Uterus (tissue), 4 donors: ENCODE results near the gene PIP5KL1. TPM values are rescaled to one million over a fixed set of nuclear protein-coding genes. Genes with fewer than 3 reads are reported as not detected.

Experiments
- DNase-seq, 2 donors: peaks; one replicate each; pipeline ENCODE4 v3.0.0-alpha.2; 2019 to 2020
- H3K27ac ChIP-seq, 2 donors: fragments of 200-600 bp; sonication (generic); 1 replicate in 1 of 2; 2 replicates in 1 of 2; pipeline ENCODE4 v1.5.1; 2016 to 2018
- H3K27me3 ChIP-seq, 2 donors: fragments of 200-600 bp; sonication (generic); one replicate each; pipeline ENCODE4 v1.5.1; 2018 to 2019; ENCODE audit warnings: control low read depth in 1 of 2
- H3K36me3 ChIP-seq, 2 donors: fragments of 200-600 bp; sonication (generic); one replicate each; pipeline ENCODE4 v1.5.1; 2019; ENCODE audit warnings: control low read depth in 1 of 2
- H3K4me1 ChIP-seq, 2 donors: fragments of 200-600 bp; sonication (generic); one replicate each; pipeline ENCODE4 v1.5.1; 2018 to 2019; ENCODE audit warnings: control low read depth in 1 of 2
- H3K4me3 ChIP-seq, 2 donors: fragments of 200-600 bp; sonication (generic); 1 replicate in 1 of 2; 2 replicates in 1 of 2; pipeline ENCODE4 v1.5.1; 2018 to 2019; ENCODE audit warnings: mild to moderate bottlenecking in 1 of 2
- H3K9me3 ChIP-seq, 2 donors: fragments of 200-600 bp; sonication (generic); one replicate each; pipeline ENCODE4 v1.5.1; 2019; ENCODE audit warnings: control low read depth in 1 of 2
- POLR2A ChIP-seq, 2 donors: fragments of 450-650 bp; IDR thresholded peaks; one replicate each; pipeline ENCODE4 v1.6.1; 2016; ENCODE audit warnings: antibody characterized with exemption in 2 of 2, mild to moderate bottlenecking in 1 of 2, moderate library complexity in 1 of 2
- intact Hi-C: fragments of 100-400 bp; cut with DNase I; formaldehyde crosslinking; loops from one replicate; pipeline ENCODE4 v1.15.1; 2023; ENCODE audit warnings: low total_unique reads
- total RNA-seq, 4 donors: library from RNA; depleted of rRNA in 3 of 4; stranded (reverse); fragments of >200 nt in 3 of 4; gene quantifications; one replicate each; pipeline versions ENCODE4 v1.1.0 to v1.2.4, GENCODE V29; 2014 to 2023
- TF ChIP-seq, protein P1 (sequence below), 4 experiments: fragments of 200-600 bp in 2 of 4; fragments of 450-650 bp in 2 of 4; sonication (generic) in 2 of 4; IDR thresholded peaks; one replicate each; pipeline ENCODE4 v1.5.1; 2016 to 2019; ENCODE audit warnings: antibody characterized with exemption in 4 of 4, mild to moderate bottlenecking in 2 of 4, moderate library complexity in 1 of 4
- donor health status: DM: yes; HTN: yes; CAD: no.

PIP5KL1 gene
- total RNA-seq, 4 donors from 2014 or later = 2.9 to 11.3 (median 3.2) TPM; not detected in 1

- intact Hi-C loops = no loop called here
- H3K4me3 ChIP-seq = no peak overlapping the region
- H3K4me1 ChIP-seq = peaks cover 0 to 4% of the 10 kb centered on the region in 2 donors
- no peaks in the 10 kb centered on the region for H3K9me3 ChIP-seq
- TF ChIP-seq POLR2A (IDR thresholded peaks at IDR 0.05) = no peak
- no peak overlapping the region for H3K27ac ChIP-seq
- no peaks in the 10 kb centered on the region for H3K27me3 ChIP-seq
- no peaks in the 10 kb centered on the region for H3K36me3 ChIP-seq
- no peak for DNase-seq
These were observed 16.9 kb downstream of the PIP5KL1 start for GRCh38 chr9:127913682-127914081.

- Histone ChIP-seq H3K9me3 (no peaks in the 10 kb centered on the region), H3K4me3 (no peak overlapping the region), H3K4me1 (peaks cover 0 to 4% of the 10 kb centered on the region in 2 donors), H3K36me3 (no peaks in the 10 kb centered on the region), H3K27ac (no peak overlapping the region), H3K27me3 (no peaks in the 10 kb centered on the region)
- TF ChIP-seq POLR2A (IDR thresholded peaks at IDR 0.05) = no peak
- TF ChIP-seq, protein P1, sequence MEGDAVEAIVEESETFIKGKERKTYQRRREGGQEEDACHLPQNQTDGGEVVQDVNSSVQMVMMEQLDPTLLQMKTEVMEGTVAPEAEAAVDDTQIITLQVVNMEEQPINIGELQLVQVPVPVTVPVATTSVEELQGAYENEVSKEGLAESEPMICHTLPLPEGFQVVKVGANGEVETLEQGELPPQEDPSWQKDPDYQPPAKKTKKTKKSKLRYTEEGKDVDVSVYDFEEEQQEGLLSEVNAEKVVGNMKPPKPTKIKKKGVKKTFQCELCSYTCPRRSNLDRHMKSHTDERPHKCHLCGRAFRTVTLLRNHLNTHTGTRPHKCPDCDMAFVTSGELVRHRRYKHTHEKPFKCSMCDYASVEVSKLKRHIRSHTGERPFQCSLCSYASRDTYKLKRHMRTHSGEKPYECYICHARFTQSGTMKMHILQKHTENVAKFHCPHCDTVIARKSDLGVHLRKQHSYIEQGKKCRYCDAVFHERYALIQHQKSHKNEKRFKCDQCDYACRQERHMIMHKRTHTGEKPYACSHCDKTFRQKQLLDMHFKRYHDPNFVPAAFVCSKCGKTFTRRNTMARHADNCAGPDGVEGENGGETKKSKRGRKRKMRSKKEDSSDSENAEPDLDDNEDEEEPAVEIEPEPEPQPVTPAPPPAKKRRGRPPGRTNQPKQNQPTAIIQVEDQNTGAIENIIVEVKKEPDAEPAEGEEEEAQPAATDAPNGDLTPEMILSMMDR (IDR thresholded peaks at IDR 0.05) = no peak
- intact Hi-C loops = no loop called here
- no peak for DNase-seq
These were observed 17.7 kb downstream of the PIP5KL1 start for GRCh38 chr9:127912882-127913281.

- Histone ChIP-seq H3K36me3 (no peaks in the 10 kb centered on the region), H3K4me3 (no peak overlapping the region), H3K27ac (no peak overlapping the region), H3K4me1 (peaks cover under 1% of the 10 kb centered on the region in 2 donors), H3K9me3 (no peaks in the 10 kb centered on the region), H3K27me3 (no peaks in the 10 kb centered on the region)
- DNase-seq = no peak
- TF ChIP-seq, protein P1 (IDR thresholded peaks at IDR 0.05) = no peak
- no peak for TF ChIP-seq POLR2A (IDR thresholded peaks at IDR 0.05)
- intact Hi-C loops = no loop called here
These were observed 18.3 kb downstream of the PIP5KL1 start for GRCh38 chr9:127912296-127912695.

DNA sequence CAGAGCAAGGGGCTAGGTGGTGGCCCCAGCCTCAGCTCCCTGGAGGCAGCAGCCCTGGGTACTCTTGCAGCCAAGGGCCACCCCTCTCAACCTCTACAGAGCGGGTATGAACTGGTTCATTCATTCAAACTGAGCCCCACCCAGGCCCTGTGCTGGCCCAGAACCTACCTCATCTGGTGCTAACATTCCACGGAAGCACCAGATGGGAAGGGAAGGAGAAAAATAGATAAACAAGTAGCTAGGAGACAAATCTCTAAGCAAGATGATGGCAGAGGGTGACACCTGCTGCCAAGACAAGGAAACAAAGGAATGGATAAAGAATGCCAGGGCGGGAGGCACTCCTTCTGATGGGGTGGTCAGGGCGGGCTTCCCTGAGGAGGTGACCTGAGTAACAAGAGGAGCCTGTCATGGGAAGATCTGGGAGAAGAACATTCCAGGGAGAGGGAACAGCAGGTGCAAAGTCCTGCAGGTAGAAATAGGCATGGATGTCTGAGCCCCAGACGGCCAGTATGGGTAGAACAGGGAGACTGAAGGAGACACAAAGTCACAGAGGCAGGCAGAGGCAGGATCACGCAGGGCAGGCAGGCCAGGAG lies 19.9 kb downstream of the PIP5KL1 start:
- no peak overlapping the region for H3K27ac ChIP-seq
- H3K4me1 ChIP-seq = peaks cover 0 to 7% of the 10 kb centered on the region in 2 donors
- intact Hi-C loops = no loop called here
- TF ChIP-seq, protein P1 (IDR thresholded peaks at IDR 0.05) = no peak
- TF ChIP-seq POLR2A (IDR thresholded peaks at IDR 0.05) = no peak
- no peaks in the 10 kb centered on the region for H3K9me3 ChIP-seq
- no peaks in the 10 kb centered on the region for H3K36me3 ChIP-seq
- DNase-seq = no peak
- H3K4me3 ChIP-seq = no peak overlapping the region
- H3K27me3 ChIP-seq = no peaks in the 10 kb centered on the region

DNA sequence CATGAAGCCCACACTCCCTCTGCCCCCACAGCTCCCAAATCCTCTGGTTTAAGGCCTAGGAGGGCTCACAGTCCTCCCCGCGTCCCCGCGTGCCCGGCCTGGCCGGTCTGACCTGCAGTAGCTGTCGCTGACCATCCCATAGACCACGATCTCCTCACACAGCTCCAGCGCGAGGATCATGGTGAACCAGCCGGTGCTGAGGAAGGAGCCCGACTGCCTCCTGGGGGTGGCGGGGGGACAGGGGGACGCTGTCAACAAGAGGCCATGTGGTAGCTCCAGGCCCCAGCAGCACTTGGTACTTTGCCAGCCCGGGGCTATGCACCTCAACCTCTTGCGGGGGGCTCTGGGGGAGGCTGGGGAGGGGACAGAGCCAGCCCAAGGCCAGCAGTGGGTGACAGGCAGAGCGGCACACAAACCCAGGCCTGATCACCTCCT lies 20.7 kb downstream of the PIP5KL1 start:
- H3K9me3 ChIP-seq = no peaks in the 10 kb centered on the region
- intact Hi-C loops = no loop called here
- H3K4me1 ChIP-seq = peaks cover 0 to 8% of the 10 kb centered on the region in 2 donors
- no peak overlapping the region for H3K4me3 ChIP-seq
- no peak overlapping the region for H3K27ac ChIP-seq
- H3K36me3 ChIP-seq = no peaks in the 10 kb centered on the region
- no peak for DNase-seq
- H3K27me3 ChIP-seq = no peaks in the 10 kb centered on the region
- no peak for TF ChIP-seq POLR2A (IDR thresholded peaks at IDR 0.05)
- TF ChIP-seq, protein P1 (IDR thresholded peaks at IDR 0.05) = no peak

GRCh38 chr9:127908660-127908926 lies 22.0 kb downstream of the PIP5KL1 start:
- intact Hi-C loops = no loop called here
- Histone ChIP-seq H3K27me3 (no peaks in the 10 kb centered on the region), H3K36me3 (no peaks in the 10 kb centered on the region), H3K4me3 (no peak overlapping the region), H3K27ac (no peak overlapping the region), H3K4me1 (peaks cover 0 to 20% of the 10 kb centered on the region in 2 donors), H3K9me3 (no peaks in the 10 kb centered on the region)
- TF ChIP-seq, protein P1 (IDR thresholded peaks at IDR 0.05) = no peak
- no peak for TF ChIP-seq POLR2A (IDR thresholded peaks at IDR 0.05)
- no peak for DNase-seq
